PC-3 (cell line): ENCODE results near the gene CHTF18. TPM values are rescaled to one million over a fixed set of nuclear protein-coding genes. Genes with fewer than 3 reads are reported as not detected.
A peak's percentile ranks its signal among the peaks of the same experiment; 100 is the strongest.

ENCODE experiments used
- ATAC-seq: fragments of 200-7000 bp; cut with Tn5 transposase; 2 replicates; pipeline ENCODE4 v1.9.1; 2020; ENCODE audit warnings: mild to moderate bottlenecking, moderate library complexity
- BruUV-seq: library from RNA; stranded (reverse); fragments of 400-500 nt; replicated peaks from 2 replicates; lab custom pipeline; 2021; lab: Mats Ljungman, UMichigan
- CTCF ChIA-PET: fragments of 300-600 bp; sonication (Branson Sonifier 250); formaldehyde crosslinking; loops from one replicate; lab custom pipeline; 2022; ENCODE audit warnings: antibody characterized with exemption; lab: Charles Lee
- POLR2A ChIA-PET: fragments of 300-600 bp; sonication (Branson Sonifier 250); formaldehyde crosslinking; loops from one replicate; lab custom pipeline; 2022; ENCODE audit warnings: antibody characterized with exemption; ENCODE audit not compliant: unreplicated experiment; lab: Charles Lee
- DNase-seq: peaks from one replicate; pipeline ENCODE4 v3.0.0-alpha.2; 2015
- H2AFZ ChIP-seq: fragments of 300-600 bp; sonication (generic); 2 replicates; pipeline ENCODE4 v1.6.0; 2016; ENCODE audit warnings: antibody characterized with exemption, low read length
- H3F3A ChIP-seq: fragments of 300-600 bp; sonication (generic); one replicate; pipeline ENCODE4 v1.6.0; 2017; ENCODE audit warnings: antibody characterized with exemption, low read length, control low read depth, mild to moderate bottlenecking; ENCODE audit not compliant: unreplicated experiment
- H3K27ac ChIP-seq: fragments of 300-600 bp; sonication (generic); 2 replicates; pipeline ENCODE4 v1.5.1; 2016; ENCODE audit warnings: mild to moderate bottlenecking, low read length
- H3K27me3 ChIP-seq: fragments of 300-600 bp; sonication (generic); 2 replicates; pipeline ENCODE4 v1.6.1; 2016; ENCODE audit warnings: low read length, mixed read lengths
- H3K36me3 ChIP-seq: fragments of 300-600 bp; sonication (generic); 2 replicates; pipeline ENCODE4 v1.6.1; 2016; ENCODE audit warnings: low read depth, mixed run types, low read length, mixed read lengths
- H3K4me1 ChIP-seq: fragments of 300-600 bp; sonication (generic); 2 replicates; pipeline ENCODE4 v1.5.1; 2016; ENCODE audit warnings: low read length; ENCODE audit not compliant: insufficient read depth
- H3K4me2 ChIP-seq: fragments of 300-600 bp; sonication (generic); 2 replicates; pipeline ENCODE4 v1.6.0; 2016; ENCODE audit warnings: low read length
- H3K4me3 ChIP-seq: fragments of 300-600 bp; sonication (generic); 2 replicates; pipeline ENCODE4 v1.5.1; 2016; ENCODE audit warnings: mild to moderate bottlenecking, low read length, mixed read lengths
- H3K79me2 ChIP-seq: fragments of 300-600 bp; sonication (generic); 2 replicates; pipeline ENCODE4 v1.6.1; 2017; ENCODE audit warnings: low read length, mixed read lengths
- H3K9ac ChIP-seq: fragments of 300-600 bp; sonication (generic); 2 replicates; pipeline ENCODE4 v1.6.0; 2016; ENCODE audit warnings: mild to moderate bottlenecking, low read length
- H3K9me2 ChIP-seq: fragments of 300-600 bp; sonication (generic); replicated peaks from 2 replicates; pipeline ENCODE4 v1.6.1; 2016; ENCODE audit warnings: mixed run types, low read length, mixed read lengths
- H3K9me3 ChIP-seq: fragments of 300-600 bp; sonication (generic); 2 replicates; pipeline ENCODE4 v1.6.1; 2016; ENCODE audit warnings: low read length, mixed read lengths
- H4K20me1 ChIP-seq: fragments of 300-600 bp; sonication (generic); 2 replicates; pipeline ENCODE4 v1.6.1; 2016; ENCODE audit warnings: low read length, mixed read lengths
- CTCF ChIP-seq: fragments of 300-600 bp; sonication (generic); conservative IDR thresholded peaks from 2 replicates; pipeline ENCODE4 v1.5.1; 2017; ENCODE audit warnings: antibody characterized with exemption, low read depth, mild to moderate bottlenecking, low read length
- EZH2 ChIP-seq: fragments of 300-600 bp; sonication (generic); IDR thresholded peaks from one replicate; pipeline ENCODE4 v1.6.1; 2017; ENCODE audit warnings: antibody characterized with exemption, mild to moderate bottlenecking, low read length; ENCODE audit not compliant: unreplicated experiment
- EZH2phosphoT487 ChIP-seq: fragments of 300-600 bp; sonication (generic); IDR thresholded peaks from 2 replicates; pipeline ENCODE4 v1.6.1; 2018; ENCODE audit warnings: mild to moderate bottlenecking, antibody characterized with exemption, low read length, borderline replicate concordance
- intact Hi-C: fragments of 100-400 bp; cut with micrococcal nuclease; formaldehyde crosslinking; loops from 2 replicates; pipeline ENCODE4 v1.9.0; 2023
- total RNA-seq: library from RNA; depleted of rRNA; stranded (reverse); fragments of >200 nt; gene quantifications from 2 replicates; pipeline ENCODE4 v1.2.3, GENCODE V29; 2014

CHTF18 gene
- total RNA-seq, 1 experiment from 2014 or later: 79.0 TPM

GRCh38 chr16:780296-780695 is 8.1 kb upstream of the CHTF18 start:
- H2AFZ ChIP-seq: no peak overlapping the region
- no peaks in the 10 kb centered on the region for H3K9me3 ChIP-seq
- no TSS peak for BruUV-seq
- no peaks in the 10 kb centered on the region for H3K36me3 ChIP-seq
- H4K20me1 ChIP-seq: no peaks in the 10 kb centered on the region
- H3K9ac ChIP-seq: no peak overlapping the region
- H3K27me3 ChIP-seq: no peaks in the 10 kb centered on the region
- ATAC-seq (no peak), DNase-seq (no peak)
- no peaks in the 10 kb centered on the region for H3K9me2 ChIP-seq
- ChIA-PET CTCF (no interaction called here), POLR2A (no interaction called here)
- H3K4me1 ChIP-seq: peaks cover 13% of the 10 kb centered on the region
- TF ChIP-seq CTCF (no peak), EZH2 (no peak), EZH2phosphoT487 (no peak)
- no peak overlapping the region for H3K4me3 ChIP-seq
- intact Hi-C loops: loop anchor here (5.0 to 10.0 kb wide), 2 partner anchors 38 to 65 kb away; partner anchors contain the start of genes CIAO3 and METRN
- no peaks in the 10 kb centered on the region for H3F3A ChIP-seq
- H3K27ac ChIP-seq: no peak overlapping the region
- no peak overlapping the region for H3K4me2 ChIP-seq
- H3K79me2 ChIP-seq: no peaks in the 10 kb centered on the region

DNA sequence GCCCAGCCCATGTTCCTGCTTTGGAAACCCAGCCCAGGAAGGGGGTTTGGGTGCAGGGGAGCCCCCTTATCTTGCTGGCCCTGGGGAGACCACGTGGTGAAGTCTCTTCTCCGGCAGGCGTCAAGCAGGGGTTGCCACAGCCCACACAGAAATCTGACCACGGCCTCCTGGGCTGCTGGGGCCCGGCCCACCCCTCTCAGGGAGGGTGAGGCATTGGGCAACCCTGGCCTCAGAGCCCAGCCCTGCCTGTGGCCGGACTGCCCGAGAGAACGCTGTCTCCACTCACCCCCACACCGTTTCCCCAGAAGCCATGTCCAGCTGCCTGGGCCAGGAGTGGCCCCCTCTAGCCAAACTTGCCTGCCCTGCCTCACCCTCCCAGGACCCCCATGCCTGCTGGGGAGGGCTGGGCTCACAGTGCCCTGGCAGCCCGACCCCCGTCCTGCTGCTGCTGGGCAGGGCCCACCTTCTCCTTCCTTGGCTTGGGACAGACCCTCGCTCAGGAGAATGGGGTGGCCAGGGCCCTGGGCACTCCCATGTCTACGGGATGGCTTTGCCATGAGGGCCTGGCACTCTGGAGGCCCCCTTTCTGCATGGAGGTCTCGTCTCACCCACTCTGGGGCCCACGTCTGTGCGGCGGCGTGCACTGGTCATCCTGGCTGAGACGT is 6.9 kb upstream of the CHTF18 start:
- Histone ChIP-seq H2AFZ (no peak overlapping the region), H3K27ac (no peak overlapping the region), H3K79me2 (peaks cover 4% of the 10 kb centered on the region), H3K9me2 (no peaks in the 10 kb centered on the region), H3K4me3 (no peak overlapping the region), H3K27me3 (no peaks in the 10 kb centered on the region), H4K20me1 (no peaks in the 10 kb centered on the region), H3K4me2 (no peak overlapping the region), H3K9ac (no peak overlapping the region), H3F3A (no peaks in the 10 kb centered on the region), H3K4me1 (peaks cover 13% of the 10 kb centered on the region), H3K9me3 (no peaks in the 10 kb centered on the region), H3K36me3 (no peaks in the 10 kb centered on the region)
- BruUV-seq: no TSS peak
- DNase-seq: no peak
- POLR2A ChIA-PET: no interaction called here
- intact Hi-C loops: loop anchor here (5.0 to 10.0 kb wide), 2 partner anchors 39 to 67 kb away; partner anchors contain the start of genes CIAO3 and METRN
- no peak for TF ChIP-seq CTCF
- no peak for TF ChIP-seq EZH2
- no peak for TF ChIP-seq EZH2phosphoT487
- ATAC-seq: no peak
- CTCF ChIA-PET: no interaction called here

- H3K27ac ChIP-seq: no peak overlapping the region
- H3K4me3 ChIP-seq: no peak overlapping the region
- TF ChIP-seq CTCF (no peak), EZH2 (no peak), EZH2phosphoT487 (no peak)
- peaks cover 13% of the 10 kb centered on the region for H3K4me1 ChIP-seq
- H3K9ac ChIP-seq: no peak overlapping the region
- BruUV-seq: no TSS peak
- no peaks in the 10 kb centered on the region for H3F3A ChIP-seq
- no peak for DNase-seq
- ChIA-PET CTCF (no interaction called here), POLR2A (no interaction called here)
- no peaks in the 10 kb centered on the region for H3K9me2 ChIP-seq
- no peaks in the 10 kb centered on the region for H3K27me3 ChIP-seq
- H3K4me2 ChIP-seq: peak overlapping the region; percentile 74
- no peak overlapping the region for H2AFZ ChIP-seq
- no peaks in the 10 kb centered on the region for H3K36me3 ChIP-seq
- no peaks in the 10 kb centered on the region for H3K9me3 ChIP-seq
- ATAC-seq: no peak
- peaks cover 12% of the 10 kb centered on the region for H3K79me2 ChIP-seq
- H4K20me1 ChIP-seq: no peaks in the 10 kb centered on the region
- intact Hi-C loops: loop anchor here (5.0 to 10.0 kb wide), 2 partner anchors 40 to 67 kb away; partner anchors contain the start of genes CIAO3 and METRN
Measured at GRCh38 chr16:782258-782657, 6.2 kb upstream of the CHTF18 start.
